ENCODE results near the gene LZTS2. TPM values are rescaled to one million over a fixed set of nuclear protein-coding genes. Genes with fewer than 3 reads are reported as not detected.

The LZTS2 gene
- total RNA-seq, 1 donor from 2014 or later = 70.8 TPM

DNA sequence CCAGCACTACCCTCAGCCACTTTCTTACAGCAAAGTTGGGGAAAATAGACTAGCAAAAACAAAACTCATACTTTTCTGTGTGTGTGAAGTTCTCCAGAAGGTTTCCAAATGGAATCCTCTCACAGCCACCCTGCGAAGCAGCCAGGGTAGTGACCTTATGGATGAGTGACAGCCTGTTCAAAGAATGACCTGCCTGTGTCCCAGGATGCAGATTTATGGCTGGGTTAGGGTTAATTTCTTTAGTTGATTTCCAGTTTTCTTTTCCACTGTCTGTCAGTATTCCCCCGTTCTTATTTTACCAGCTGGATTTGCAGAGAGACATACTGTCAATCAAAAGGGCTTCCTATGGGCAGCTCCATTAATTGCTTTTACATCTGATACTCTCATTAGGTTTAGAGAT lies 32.7 kb upstream of the LZTS2 start:
- DNase-seq (ENCODE audit: low read depth, low spot score) = no peak
- Mint-ChIP-seq H3K9me3 (no peaks in the 10 kb centered on the region), H3K27ac (ENCODE audit: unreplicated experiment) (no peak overlapping the region), H3K27me3 (ENCODE audit: low read depth) (peaks cover 6% of the 10 kb centered on the region), H3K36me3 (ENCODE audit: low read depth) (no peaks in the 10 kb centered on the region), H3K4me1 (peaks cover 39% of the 10 kb centered on the region), H3K4me3 (no peak overlapping the region)
- TF ChIP-seq, protein P1, sequence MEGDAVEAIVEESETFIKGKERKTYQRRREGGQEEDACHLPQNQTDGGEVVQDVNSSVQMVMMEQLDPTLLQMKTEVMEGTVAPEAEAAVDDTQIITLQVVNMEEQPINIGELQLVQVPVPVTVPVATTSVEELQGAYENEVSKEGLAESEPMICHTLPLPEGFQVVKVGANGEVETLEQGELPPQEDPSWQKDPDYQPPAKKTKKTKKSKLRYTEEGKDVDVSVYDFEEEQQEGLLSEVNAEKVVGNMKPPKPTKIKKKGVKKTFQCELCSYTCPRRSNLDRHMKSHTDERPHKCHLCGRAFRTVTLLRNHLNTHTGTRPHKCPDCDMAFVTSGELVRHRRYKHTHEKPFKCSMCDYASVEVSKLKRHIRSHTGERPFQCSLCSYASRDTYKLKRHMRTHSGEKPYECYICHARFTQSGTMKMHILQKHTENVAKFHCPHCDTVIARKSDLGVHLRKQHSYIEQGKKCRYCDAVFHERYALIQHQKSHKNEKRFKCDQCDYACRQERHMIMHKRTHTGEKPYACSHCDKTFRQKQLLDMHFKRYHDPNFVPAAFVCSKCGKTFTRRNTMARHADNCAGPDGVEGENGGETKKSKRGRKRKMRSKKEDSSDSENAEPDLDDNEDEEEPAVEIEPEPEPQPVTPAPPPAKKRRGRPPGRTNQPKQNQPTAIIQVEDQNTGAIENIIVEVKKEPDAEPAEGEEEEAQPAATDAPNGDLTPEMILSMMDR (conservative IDR thresholded peaks at IDR 0.05) = no peak

DNA sequence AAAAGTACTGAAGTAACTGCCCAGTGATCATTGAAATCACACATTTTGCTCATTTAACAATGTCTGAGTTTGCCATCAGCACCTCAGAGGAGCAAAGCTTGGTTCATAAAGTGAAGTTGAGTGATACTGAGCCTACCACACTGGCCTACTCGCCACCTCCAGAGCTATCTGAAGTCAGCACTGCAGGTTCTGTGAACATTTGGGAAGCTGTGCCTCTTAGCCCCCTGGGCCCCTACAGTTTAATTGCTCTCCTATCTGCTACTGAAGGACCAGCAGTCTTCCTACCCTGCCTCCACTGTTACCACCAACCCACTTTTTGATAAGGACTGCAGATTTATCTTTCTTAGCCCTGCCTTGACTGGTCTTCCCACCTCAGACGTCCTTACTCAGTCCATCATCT lies 32.3 kb upstream of the LZTS2 start:
- no peak overlapping the region for H3K4me3 Mint-ChIP-seq
- H3K27ac Mint-ChIP-seq (ENCODE audit: unreplicated experiment) = no peak overlapping the region
- H3K36me3 Mint-ChIP-seq (ENCODE audit: low read depth) = no peaks in the 10 kb centered on the region
- no peak for DNase-seq (ENCODE audit: low read depth, low spot score)
- TF ChIP-seq, protein P1 (conservative IDR thresholded peaks at IDR 0.05) = no peak
- H3K4me1 Mint-ChIP-seq = peaks cover 43% of the 10 kb centered on the region
- no peaks in the 10 kb centered on the region for H3K9me3 Mint-ChIP-seq
- peaks cover 6% of the 10 kb centered on the region for H3K27me3 Mint-ChIP-seq (ENCODE audit: low read depth)

DNA sequence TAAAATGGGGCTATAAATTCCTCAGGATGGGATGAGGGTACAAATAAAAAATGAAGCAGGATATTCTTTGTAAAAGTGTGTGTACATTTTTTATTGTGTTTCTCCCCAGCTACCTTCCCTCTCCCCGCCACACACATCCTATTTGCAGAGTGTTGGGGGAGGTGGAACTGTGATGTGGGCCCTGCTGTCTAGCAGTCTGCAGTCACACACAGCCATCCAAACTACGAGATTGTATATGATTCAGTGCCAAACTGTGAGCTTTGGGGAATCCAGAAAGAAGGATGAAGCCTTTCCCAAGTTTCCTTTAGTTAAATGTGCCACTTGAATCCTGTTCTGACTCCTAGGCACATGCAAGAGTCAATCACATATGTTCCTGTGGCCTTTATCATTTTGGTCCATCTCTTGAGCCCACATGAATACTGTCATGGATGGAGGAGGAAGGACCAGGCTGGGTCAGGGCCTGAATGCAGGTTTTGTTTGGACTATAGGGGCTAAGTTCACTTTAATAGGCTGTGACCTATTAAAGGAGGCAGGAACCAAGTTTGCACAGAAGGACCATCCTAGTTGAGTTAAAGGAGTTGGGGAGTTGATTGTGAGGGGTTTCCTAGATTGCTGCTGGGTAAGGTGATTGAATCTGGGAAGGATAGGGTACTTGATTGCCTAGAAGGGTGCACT lies 31.4 kb upstream of the LZTS2 start:
- peaks cover 6% of the 10 kb centered on the region for H3K27me3 Mint-ChIP-seq (ENCODE audit: low read depth)

DNA sequence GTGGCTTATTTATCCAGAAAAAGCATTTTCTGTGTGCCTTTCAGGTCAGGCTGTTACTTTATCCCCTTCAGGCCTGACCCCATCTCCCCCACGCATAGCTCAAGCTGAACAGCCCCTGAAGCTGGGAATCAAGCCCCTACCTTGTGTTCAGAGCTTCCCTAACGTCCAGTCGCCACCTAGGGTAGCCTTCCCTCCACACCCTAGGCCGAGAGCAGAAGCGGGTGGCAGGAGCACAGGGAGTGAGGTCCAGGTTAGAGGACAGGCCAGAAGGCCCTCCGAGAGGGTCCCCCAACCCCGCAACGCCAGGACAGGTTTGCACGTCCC lies 30.8 kb upstream of the LZTS2 start:
- DNase-seq (ENCODE audit: low read depth, low spot score) = no peak
- TF ChIP-seq, protein P1 (conservative IDR thresholded peaks at IDR 0.05) = no peak
- H3K4me1 Mint-ChIP-seq = peaks cover 52% of the 10 kb centered on the region
- no peaks in the 10 kb centered on the region for H3K9me3 Mint-ChIP-seq
- no peaks in the 10 kb centered on the region for H3K36me3 Mint-ChIP-seq (ENCODE audit: low read depth)
- peak overlapping the region; percentile 70 for H3K4me3 Mint-ChIP-seq
- H3K27me3 Mint-ChIP-seq (ENCODE audit: low read depth) = peaks cover 6% of the 10 kb centered on the region
- peak overlapping the region; percentile 20 for H3K27ac Mint-ChIP-seq (ENCODE audit: unreplicated experiment)

More for the DNA sequence above, 31.4 kb upstream of the LZTS2 start:
- no peak overlapping the region for H3K27ac Mint-ChIP-seq (ENCODE audit: unreplicated experiment)
- H3K9me3 Mint-ChIP-seq = no peaks in the 10 kb centered on the region
- peak overlapping the region; percentile 70 for H3K4me3 Mint-ChIP-seq
- peaks cover 50% of the 10 kb centered on the region for H3K4me1 Mint-ChIP-seq
- DNase-seq (ENCODE audit: low read depth, low spot score) = no peak
- TF ChIP-seq, protein P1 (conservative IDR thresholded peaks at IDR 0.05) = no peak
- no peaks in the 10 kb centered on the region for H3K36me3 Mint-ChIP-seq (ENCODE audit: low read depth)

DNA sequence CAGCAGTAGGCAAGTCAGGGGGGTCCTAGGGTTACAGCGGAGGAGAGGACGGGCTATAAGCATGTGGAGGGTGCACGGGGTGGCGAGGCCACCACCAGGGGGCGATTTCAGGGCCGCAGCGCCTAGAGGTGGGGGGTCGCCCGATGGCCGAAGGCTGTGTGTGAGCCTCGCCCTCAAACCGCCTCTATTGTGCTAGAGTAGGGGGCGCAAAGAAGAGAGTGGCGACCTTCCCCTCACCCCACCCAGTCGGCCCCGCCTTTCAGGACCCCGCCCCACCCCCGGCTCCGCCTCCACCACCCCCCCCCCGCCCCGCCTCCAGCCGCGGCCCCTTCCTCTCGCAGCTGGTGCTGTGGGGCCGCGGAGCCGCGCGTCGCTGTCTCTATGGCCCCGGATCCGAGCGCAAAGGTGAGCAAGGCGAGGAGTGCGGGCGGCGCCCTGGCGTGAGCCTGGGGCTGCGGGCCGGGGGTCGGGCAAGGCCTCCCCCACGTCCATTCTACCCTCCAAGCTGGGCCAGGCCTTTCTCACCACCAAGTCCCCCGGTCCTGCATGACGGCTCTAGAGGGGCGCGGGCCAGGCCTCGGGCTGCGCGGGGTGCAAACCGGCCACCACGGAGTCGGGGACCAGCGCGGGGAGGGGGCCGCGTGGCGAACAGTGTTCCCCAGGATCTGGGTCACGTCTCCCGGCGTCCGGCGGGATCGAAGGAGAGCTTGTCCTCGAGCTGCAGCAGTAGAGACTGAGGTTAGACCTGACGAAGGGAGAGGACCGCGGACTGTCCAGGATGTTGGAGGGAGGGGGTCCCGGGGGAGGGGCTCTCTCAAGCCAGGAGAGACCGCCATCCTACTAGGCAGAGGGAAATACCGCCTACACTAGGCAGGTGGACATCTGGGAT lies 30.2 kb upstream of the LZTS2 start, which contains the start of gene SEMA4G:
Gene SEMA4G (plus strand): TSS at position 318 of the 889 bp plus-strand sequence. CDS start 3,409 bp downstream, outside the sequence.
- Mint-ChIP-seq H3K9me3 (no peaks in the 10 kb centered on the region), H3K4me1 (peaks cover 52% of the 10 kb centered on the region), H3K4me3 (peak within 1 kb of the TSS; percentile 85), H3K36me3 (ENCODE audit: low read depth) (no peaks in the 10 kb centered on the region), H3K27me3 (ENCODE audit: low read depth) (peaks cover 6% of the 10 kb centered on the region), H3K27ac (ENCODE audit: unreplicated experiment) (peak within 1 kb of the TSS; percentile 20)
- TF ChIP-seq, protein P1 (conservative IDR thresholded peaks at IDR 0.05) = peak; percentile 83
- peak; percentile 73 for DNase-seq (ENCODE audit: low read depth, low spot score)

Data from neural crest cell (in vitro differentiated cells).